ENCODE measurements around the gene GTF2H3.

DNA sequence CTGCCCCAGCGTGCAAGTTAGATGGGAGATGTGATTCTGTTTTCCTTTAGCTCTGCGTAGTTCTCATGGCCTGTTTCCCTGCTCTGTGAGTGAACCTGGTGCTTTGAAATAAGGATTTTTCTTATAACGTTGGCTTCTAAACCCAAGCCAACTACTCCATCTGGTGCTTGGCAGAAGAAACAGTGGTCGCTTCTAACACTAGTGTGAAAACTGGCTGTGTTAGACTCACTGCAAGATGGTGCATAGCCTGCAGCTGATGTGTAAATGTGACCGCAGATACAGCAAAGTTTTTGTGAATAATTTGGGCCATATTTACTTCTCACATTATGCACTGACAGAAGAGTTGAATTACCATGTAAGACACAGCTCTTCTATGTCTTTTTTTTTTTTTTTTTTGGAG, 12.2 kb downstream of the GTF2H3 start:
- TF ChIP-seq ZNF70 (CRISPR knock-in tag; IDR thresholded peaks at IDR 0.05), result no peak
- no peak for TF ChIP-seq ZFP3 (CRISPR knock-in tag; IDR thresholded peaks at IDR 0.05)
- TF ChIP-seq SNAI2 (CRISPR knock-in tag; IDR thresholded peaks at IDR 0.05), result no peak
- no peak for TF ChIP-seq TSHZ2 (CRISPR knock-in tag; IDR thresholded peaks at IDR 0.05)
- no peak for TF ChIP-seq CSDC2 (CRISPR knock-in tag; IDR thresholded peaks at IDR 0.05)
- TF ChIP-seq, protein P1, sequence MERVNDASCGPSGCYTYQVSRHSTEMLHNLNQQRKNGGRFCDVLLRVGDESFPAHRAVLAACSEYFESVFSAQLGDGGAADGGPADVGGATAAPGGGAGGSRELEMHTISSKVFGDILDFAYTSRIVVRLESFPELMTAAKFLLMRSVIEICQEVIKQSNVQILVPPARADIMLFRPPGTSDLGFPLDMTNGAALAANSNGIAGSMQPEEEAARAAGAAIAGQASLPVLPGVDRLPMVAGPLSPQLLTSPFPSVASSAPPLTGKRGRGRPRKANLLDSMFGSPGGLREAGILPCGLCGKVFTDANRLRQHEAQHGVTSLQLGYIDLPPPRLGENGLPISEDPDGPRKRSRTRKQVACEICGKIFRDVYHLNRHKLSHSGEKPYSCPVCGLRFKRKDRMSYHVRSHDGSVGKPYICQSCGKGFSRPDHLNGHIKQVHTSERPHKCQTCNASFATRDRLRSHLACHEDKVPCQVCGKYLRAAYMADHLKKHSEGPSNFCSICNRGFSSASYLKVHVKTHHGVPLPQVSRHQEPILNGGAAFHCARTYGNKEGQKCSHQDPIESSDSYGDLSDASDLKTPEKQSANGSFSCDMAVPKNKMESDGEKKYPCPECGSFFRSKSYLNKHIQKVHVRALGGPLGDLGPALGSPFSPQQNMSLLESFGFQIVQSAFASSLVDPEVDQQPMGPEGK (CRISPR knock-in tag; IDR thresholded peaks at IDR 0.05; ENCODE audit: borderline replicate concordance), result no peak
- TF ChIP-seq TCF4 (CRISPR knock-in tag; IDR thresholded peaks at IDR 0.05; ENCODE audit: borderline replicate concordance), result no peak
- no peak for TF ChIP-seq OSR1 (CRISPR knock-in tag; IDR thresholded peaks at IDR 0.05)

Measured in SK-N-SH treated with all-trans-retinoic acid at 6 μM for 48 hours (cell line).